ENCODE data around the gene TMC1. TPM values are rescaled to one million over a fixed set of nuclear protein-coding genes. Genes with fewer than 3 reads are reported as not detected.

The TMC1 gene
- total and polyA plus RNA-seq, 9 donors, result 0.39 to 1.4 (median 0.65) TPM

DNA sequence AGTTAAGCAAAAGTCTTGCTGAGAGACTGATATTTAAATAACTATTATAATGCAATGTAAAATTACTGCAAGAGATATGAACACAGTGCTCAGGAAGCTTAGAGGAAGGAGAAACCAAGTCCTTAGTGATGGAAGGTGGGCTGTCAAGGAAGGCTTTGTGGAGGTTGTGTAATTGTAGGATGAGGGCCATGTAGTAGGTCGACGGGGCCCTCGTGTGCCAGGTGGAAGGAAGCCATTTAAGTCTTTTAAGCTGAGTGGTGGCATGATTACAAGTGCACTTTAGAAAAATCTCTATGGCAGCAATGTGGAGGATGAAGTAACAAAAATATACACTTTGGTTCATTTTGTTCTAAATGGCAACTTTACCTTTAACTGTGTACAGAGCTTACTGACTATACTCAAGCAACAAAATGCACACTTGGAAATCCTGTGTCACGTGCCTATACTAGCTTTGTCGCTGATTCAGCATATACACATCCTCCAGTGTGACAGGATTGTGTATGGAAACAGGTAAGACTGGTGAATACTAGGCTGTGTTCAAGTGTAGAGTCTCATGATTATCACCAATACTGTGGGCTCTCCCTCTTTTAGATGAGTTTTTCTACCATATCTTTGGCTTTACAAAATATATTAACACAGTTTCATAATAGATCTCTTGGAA lies 78.6 kb downstream of the TMC1 start:
- Histone ChIP-seq H3K4me3 (ENCODE audit: low read length) (no peak overlapping the region), H3K9me3 (replicated peaks; ENCODE audit: control insufficient read depth, low read depth, low read length) (no peaks in the 10 kb centered on the region), H3K27ac (ENCODE audit: low read length) (no peak overlapping the region), H3K27me3 (ENCODE audit: control insufficient read depth, insufficient read depth, low read length) (no peaks in the 10 kb centered on the region), H3K4me1 (ENCODE audit: control insufficient read depth, insufficient read depth, low read length) (no peaks in the 10 kb centered on the region), H3K36me3 (ENCODE audit: control insufficient read depth, insufficient read depth, low read length) (no peaks in the 10 kb centered on the region)
- WGBS (ENCODE audit: insufficient coverage), result 77% methylated on average over 3 of the region's 5 CpGs
- DNase-seq, result no peak

DNA sequence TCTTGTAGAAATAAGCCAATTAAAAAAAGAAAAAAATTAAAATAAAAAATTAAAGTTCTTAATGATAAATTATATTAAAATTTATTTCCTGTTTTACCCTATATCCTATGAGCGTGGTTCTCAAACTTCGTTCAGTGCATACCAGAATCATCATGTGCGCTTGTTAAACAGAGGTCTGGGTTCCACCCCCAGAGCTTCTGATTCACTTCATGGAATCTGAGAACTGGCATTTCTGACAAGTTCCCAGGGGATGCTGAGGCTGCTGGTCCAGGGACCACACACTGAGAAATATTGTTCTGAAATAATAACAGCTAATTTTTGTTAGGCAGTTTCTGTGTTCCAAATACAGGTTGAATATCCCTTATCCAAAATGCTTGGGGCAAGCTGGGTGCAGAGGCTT lies 79.3 kb downstream of the TMC1 start:
- WGBS (ENCODE audit: insufficient coverage), result 85% methylated on average over 3 of the region's 3 CpGs
- no peaks in the 10 kb centered on the region for H3K4me1 ChIP-seq (ENCODE audit: control insufficient read depth, insufficient read depth, low read length)
- H3K4me3 ChIP-seq (ENCODE audit: low read length), result no peak overlapping the region
- no peak for DNase-seq
- no peaks in the 10 kb centered on the region for H3K9me3 ChIP-seq (replicated peaks; ENCODE audit: control insufficient read depth, low read depth, low read length)
- no peaks in the 10 kb centered on the region for H3K36me3 ChIP-seq (ENCODE audit: control insufficient read depth, insufficient read depth, low read length)
- no peaks in the 10 kb centered on the region for H3K27me3 ChIP-seq (ENCODE audit: control insufficient read depth, insufficient read depth, low read length)
- H3K27ac ChIP-seq (ENCODE audit: low read length), result no peak overlapping the region

DNA sequence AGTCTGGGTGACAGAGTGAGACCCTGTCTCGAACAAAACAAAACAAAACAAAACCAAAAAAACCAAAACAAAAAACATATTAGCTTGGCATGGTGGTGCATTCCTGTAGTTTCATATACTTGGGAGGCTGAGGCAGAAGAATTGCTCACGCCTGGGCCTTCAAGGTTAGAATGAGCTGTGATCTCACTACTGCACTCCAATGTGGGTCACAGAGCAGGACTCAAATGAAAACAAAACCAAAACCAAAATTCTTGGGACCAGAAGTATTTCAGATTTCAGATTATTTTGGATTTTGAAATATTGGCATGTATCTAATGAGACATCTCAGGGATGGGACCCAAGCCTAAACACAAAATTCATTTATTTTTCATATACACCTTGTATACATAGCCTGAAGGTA lies 80.2 kb downstream of the TMC1 start:
- no peaks in the 10 kb centered on the region for H3K4me1 ChIP-seq (ENCODE audit: control insufficient read depth, insufficient read depth, low read length)
- H3K27ac ChIP-seq (ENCODE audit: low read length), result no peak overlapping the region
- H3K36me3 ChIP-seq (ENCODE audit: control insufficient read depth, insufficient read depth, low read length), result no peaks in the 10 kb centered on the region
- no CpG with 5 or more reads among the region's 2 CpGs for WGBS (ENCODE audit: insufficient coverage)
- no peaks in the 10 kb centered on the region for H3K27me3 ChIP-seq (ENCODE audit: control insufficient read depth, insufficient read depth, low read length)
- no peak overlapping the region for H3K4me3 ChIP-seq (ENCODE audit: low read length)
- no peak for DNase-seq
- H3K9me3 ChIP-seq (replicated peaks; ENCODE audit: control insufficient read depth, low read depth, low read length), result no peaks in the 10 kb centered on the region

DNA sequence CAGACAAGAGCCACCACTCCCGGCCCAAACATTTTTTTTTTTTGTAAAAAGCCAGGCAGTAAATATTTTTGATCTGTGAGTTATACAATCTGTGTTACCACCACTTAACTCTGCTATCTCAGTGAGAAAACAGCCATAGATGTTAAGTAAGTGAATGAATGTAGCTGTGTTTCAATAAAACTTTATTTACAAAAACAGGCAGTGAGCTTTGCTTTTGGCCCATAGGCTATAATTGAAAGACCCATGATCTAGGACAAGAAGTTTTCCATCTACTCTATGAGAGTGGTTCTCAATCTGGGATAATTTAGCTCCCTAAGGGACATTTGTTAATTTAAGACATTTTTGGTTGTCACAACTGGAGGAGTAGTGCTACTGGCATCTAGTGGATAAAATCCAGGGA lies 91.0 kb downstream of the TMC1 start:
- Histone ChIP-seq H3K4me1 (ENCODE audit: control insufficient read depth, insufficient read depth, low read length) (no peaks in the 10 kb centered on the region), H3K36me3 (ENCODE audit: control insufficient read depth, insufficient read depth, low read length) (no peaks in the 10 kb centered on the region), H3K27me3 (ENCODE audit: control insufficient read depth, insufficient read depth, low read length) (no peaks in the 10 kb centered on the region), H3K9me3 (replicated peaks; ENCODE audit: control insufficient read depth, low read depth, low read length) (no peaks in the 10 kb centered on the region), H3K4me3 (ENCODE audit: low read length) (no peak overlapping the region), H3K27ac (ENCODE audit: low read length) (no peak overlapping the region)
- DNase-seq, result no peak
- no CpG with 5 or more reads among the region's 1 CpG for WGBS (ENCODE audit: insufficient coverage)

DNA sequence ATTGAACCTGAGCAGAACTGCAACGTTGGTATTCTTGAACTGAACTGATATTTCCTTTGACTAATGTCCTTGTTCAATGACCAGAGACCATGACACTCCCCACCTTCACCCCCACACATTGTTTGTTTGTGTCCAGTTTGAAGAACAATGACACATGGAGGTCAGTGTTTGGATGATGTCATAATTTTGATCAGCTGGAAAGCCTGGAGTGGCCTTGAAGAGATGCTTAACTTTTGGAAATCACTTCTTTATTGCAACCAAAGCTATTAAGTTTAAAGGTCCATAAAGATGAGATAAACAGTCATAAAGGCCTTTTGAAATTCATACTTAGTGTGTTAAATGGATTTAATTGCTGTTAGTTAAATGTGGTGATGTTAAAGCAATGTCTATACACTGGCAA lies 92.7 kb downstream of the TMC1 start:
- DNase-seq, result no peak
- no peaks in the 10 kb centered on the region for H3K27me3 ChIP-seq (ENCODE audit: control insufficient read depth, insufficient read depth, low read length)
- no peaks in the 10 kb centered on the region for H3K9me3 ChIP-seq (replicated peaks; ENCODE audit: control insufficient read depth, low read depth, low read length)
- no peak overlapping the region for H3K27ac ChIP-seq (ENCODE audit: low read length)
- H3K4me1 ChIP-seq (ENCODE audit: control insufficient read depth, insufficient read depth, low read length), result no peaks in the 10 kb centered on the region
- H3K4me3 ChIP-seq (ENCODE audit: low read length), result no peak overlapping the region
- no peaks in the 10 kb centered on the region for H3K36me3 ChIP-seq (ENCODE audit: control insufficient read depth, insufficient read depth, low read length)
- no CpG with 5 or more reads among the region's 1 CpG for WGBS (ENCODE audit: insufficient coverage)

DNA sequence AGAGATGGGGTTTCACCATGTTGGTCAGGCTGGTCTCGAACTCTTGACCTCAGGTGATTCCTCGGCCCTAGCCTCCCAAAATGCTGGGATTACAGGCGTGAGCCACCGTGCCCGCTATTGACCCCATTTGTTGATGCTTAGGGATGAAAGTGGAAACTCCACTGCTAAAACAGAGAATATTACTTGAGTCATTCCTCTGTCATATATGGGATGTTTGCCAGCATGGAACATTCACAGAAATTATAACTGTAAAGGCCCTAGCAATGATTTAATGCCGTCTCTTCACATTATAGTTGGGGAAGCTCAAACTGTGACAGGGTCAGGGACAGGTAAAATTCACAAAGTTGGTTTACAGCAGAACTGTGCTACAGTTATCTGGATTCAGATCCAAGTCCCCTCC lies 94.5 kb downstream of the TMC1 start:
- Histone ChIP-seq H3K36me3 (ENCODE audit: control insufficient read depth, insufficient read depth, low read length) (no peaks in the 10 kb centered on the region), H3K4me1 (ENCODE audit: control insufficient read depth, insufficient read depth, low read length) (no peaks in the 10 kb centered on the region), H3K27me3 (ENCODE audit: control insufficient read depth, insufficient read depth, low read length) (no peaks in the 10 kb centered on the region), H3K9me3 (replicated peaks; ENCODE audit: control insufficient read depth, low read depth, low read length) (no peaks in the 10 kb centered on the region), H3K27ac (ENCODE audit: low read length) (no peak overlapping the region), H3K4me3 (ENCODE audit: low read length) (no peak overlapping the region)
- no CpG with 5 or more reads among the region's 6 CpGs for WGBS (ENCODE audit: insufficient coverage)
- DNase-seq, result no peak

DNA sequence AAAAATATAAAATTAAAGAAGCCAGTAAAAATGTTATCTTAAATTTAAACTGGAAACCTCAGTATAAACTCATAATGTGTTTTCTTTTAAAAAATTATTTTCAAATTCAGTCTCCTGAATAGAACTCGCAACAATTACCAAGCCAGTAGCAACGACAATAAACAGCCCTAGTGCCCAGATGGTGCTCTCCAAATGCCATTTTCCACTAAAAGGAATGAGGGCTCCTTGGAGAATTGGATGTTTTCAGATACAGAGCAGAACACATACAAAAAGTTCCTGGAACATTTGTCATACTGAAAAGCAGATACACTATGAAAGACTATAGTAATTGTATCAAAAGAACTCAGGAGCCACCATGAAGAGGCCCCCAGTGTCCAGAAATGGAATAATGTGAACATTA lies 97.4 kb downstream of the TMC1 start:
- Histone ChIP-seq H3K27ac (ENCODE audit: low read length) (no peak overlapping the region), H3K27me3 (ENCODE audit: control insufficient read depth, insufficient read depth, low read length) (no peaks in the 10 kb centered on the region), H3K4me1 (ENCODE audit: control insufficient read depth, insufficient read depth, low read length) (no peaks in the 10 kb centered on the region), H3K36me3 (ENCODE audit: control insufficient read depth, insufficient read depth, low read length) (no peaks in the 10 kb centered on the region), H3K9me3 (replicated peaks; ENCODE audit: control insufficient read depth, low read depth, low read length) (no peaks in the 10 kb centered on the region), H3K4me3 (ENCODE audit: low read length) (no peak overlapping the region)
- no CpG with 5 or more reads among the region's 2 CpGs for WGBS (ENCODE audit: insufficient coverage)
- no peak for DNase-seq

DNA sequence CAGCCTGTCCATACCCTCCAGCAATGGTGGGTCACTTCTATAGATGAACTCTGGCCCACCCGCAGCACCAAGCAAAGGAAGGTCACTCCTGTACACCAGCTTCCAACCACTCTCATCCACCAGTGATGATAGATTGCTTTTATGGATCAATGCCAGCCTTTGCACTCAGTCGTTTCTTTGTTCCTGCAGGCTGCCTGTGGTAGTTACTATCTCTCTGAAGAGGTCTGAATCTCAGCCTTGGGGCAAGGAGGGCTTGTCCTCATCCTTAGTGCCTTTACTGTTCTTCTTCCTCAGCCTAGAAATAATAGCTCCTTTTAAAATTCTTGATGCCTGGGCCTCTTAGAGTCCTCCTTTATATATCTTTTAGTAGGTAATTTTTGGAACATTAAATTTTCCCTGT lies 100.8 kb downstream of the TMC1 start:
- Histone ChIP-seq H3K27ac (ENCODE audit: low read length) (no peak overlapping the region), H3K27me3 (ENCODE audit: control insufficient read depth, insufficient read depth, low read length) (no peaks in the 10 kb centered on the region), H3K36me3 (ENCODE audit: control insufficient read depth, insufficient read depth, low read length) (no peaks in the 10 kb centered on the region), H3K4me3 (ENCODE audit: low read length) (no peak overlapping the region), H3K9me3 (replicated peaks; ENCODE audit: control insufficient read depth, low read depth, low read length) (no peaks in the 10 kb centered on the region), H3K4me1 (ENCODE audit: control insufficient read depth, insufficient read depth, low read length) (no peaks in the 10 kb centered on the region)
- DNase-seq, result no peak
- WGBS (ENCODE audit: insufficient coverage), result 100% methylated on average over 1 of the region's 2 CpGs

DNA sequence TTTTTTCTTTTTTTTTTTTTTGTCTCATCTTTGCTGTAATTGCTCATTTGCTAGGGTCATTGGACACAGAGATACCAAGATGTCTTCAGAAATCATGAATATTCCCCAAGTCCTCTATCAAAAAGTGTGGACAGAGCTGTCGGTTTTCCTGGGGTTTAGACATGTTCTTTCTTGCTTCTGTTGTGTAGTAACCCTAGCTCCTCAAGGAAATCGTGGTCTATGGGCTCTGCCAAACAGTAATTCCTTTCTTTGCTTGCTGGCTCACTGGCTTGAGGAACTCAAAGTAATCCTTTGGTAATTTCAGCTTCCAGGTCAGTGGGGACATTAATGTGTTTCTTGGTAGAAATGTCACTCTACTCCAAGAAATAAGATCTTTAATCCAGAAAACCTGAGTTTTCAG lies 101.7 kb downstream of the TMC1 start:
- DNase-seq, result no peak

DNA sequence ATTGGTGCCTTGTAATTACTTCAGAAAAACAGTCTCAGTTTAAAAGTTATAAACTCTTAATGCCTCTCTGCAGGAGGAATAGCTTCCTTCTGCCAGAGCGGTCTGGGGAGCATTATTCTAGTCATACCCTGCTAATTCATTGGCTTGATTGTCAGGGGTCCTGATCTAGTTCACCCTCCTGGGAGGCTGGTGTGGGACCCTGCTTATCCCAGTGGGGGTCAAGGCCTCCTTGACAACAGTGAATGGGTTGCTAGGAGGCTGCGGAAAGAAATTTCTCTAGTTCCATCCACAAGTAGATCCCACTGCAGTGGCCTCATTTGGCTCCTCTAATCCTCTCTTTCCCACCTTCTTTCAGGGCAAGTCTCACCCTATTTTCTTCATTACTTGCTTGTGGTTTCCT lies 105.7 kb downstream of the TMC1 start:
- 100% methylated on average over 1 of the region's 2 CpGs for WGBS (ENCODE audit: insufficient coverage)
- H3K27me3 ChIP-seq (ENCODE audit: control insufficient read depth, insufficient read depth, low read length), result no peaks in the 10 kb centered on the region
- no peaks in the 10 kb centered on the region for H3K9me3 ChIP-seq (replicated peaks; ENCODE audit: control insufficient read depth, low read depth, low read length)
- no peak overlapping the region for H3K27ac ChIP-seq (ENCODE audit: low read length)
- DNase-seq, result no peak
- no peaks in the 10 kb centered on the region for H3K36me3 ChIP-seq (ENCODE audit: control insufficient read depth, insufficient read depth, low read length)
- H3K4me1 ChIP-seq (ENCODE audit: control insufficient read depth, insufficient read depth, low read length), result no peaks in the 10 kb centered on the region
- no peak overlapping the region for H3K4me3 ChIP-seq (ENCODE audit: low read length)

More for the DNA sequence above, 101.7 kb downstream of the TMC1 start:
- no CpG with 5 or more reads among the region's 2 CpGs for WGBS (ENCODE audit: insufficient coverage)
- Histone ChIP-seq H3K4me3 (ENCODE audit: low read length) (no peak overlapping the region), H3K27ac (ENCODE audit: low read length) (no peak overlapping the region), H3K9me3 (replicated peaks; ENCODE audit: control insufficient read depth, low read depth, low read length) (no peaks in the 10 kb centered on the region), H3K4me1 (ENCODE audit: control insufficient read depth, insufficient read depth, low read length) (no peaks in the 10 kb centered on the region), H3K27me3 (ENCODE audit: control insufficient read depth, insufficient read depth, low read length) (no peaks in the 10 kb centered on the region), H3K36me3 (ENCODE audit: control insufficient read depth, insufficient read depth, low read length) (no peaks in the 10 kb centered on the region)

DNA sequence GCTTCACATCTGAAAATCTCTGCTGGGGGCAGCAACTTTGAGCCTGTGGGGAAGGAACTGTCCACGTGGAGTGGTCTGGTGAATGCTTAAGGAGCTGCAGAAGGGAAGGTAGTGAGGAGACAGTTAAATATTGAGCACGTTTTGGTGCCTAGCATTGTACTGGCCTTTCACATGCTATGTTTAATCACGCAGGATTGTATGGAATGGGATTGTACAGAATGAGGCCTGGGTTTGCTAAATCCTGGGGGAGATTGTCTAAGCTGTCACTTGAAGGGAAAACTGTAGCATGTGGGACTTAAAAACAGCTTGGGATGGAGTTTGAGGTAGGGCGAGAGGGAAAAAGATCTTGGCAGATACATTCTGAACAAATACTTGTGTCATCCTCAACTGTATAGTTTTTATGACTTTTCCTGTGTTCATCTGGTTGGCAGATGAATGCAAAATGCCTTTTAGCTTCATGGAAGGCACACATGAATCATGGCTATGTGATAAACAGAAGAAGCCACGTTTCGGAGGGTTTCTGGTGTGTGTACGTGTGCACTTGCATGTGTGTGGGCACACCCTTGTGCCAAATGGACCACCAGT lies 106.6 kb downstream of the TMC1 start:
- H3K4me3 ChIP-seq (ENCODE audit: low read length), result no peak overlapping the region
- H3K36me3 ChIP-seq (ENCODE audit: control insufficient read depth, insufficient read depth, low read length), result no peaks in the 10 kb centered on the region
- no peak overlapping the region for H3K27ac ChIP-seq (ENCODE audit: low read length)
- peak; percentile 14 for DNase-seq
- H3K4me1 ChIP-seq (ENCODE audit: control insufficient read depth, insufficient read depth, low read length), result no peaks in the 10 kb centered on the region
- no peaks in the 10 kb centered on the region for H3K27me3 ChIP-seq (ENCODE audit: control insufficient read depth, insufficient read depth, low read length)
- 37% methylated on average over 6 of the region's 7 CpGs for WGBS (ENCODE audit: insufficient coverage)
- no peaks in the 10 kb centered on the region for H3K9me3 ChIP-seq (replicated peaks; ENCODE audit: control insufficient read depth, low read depth, low read length)
